GM18498 (cell line): ENCODE measurements around the gene SORCS2.

Experiments
- ATAC-seq: cut with Tn5 transposase; IDR thresholded peaks from one replicate; pipeline ENCODE4 v1.9.1; 2021; ENCODE audit warnings: mild to moderate bottlenecking, moderate library complexity; ENCODE audit not compliant: unreplicated experiment

The SORCS2 gene

DNA sequence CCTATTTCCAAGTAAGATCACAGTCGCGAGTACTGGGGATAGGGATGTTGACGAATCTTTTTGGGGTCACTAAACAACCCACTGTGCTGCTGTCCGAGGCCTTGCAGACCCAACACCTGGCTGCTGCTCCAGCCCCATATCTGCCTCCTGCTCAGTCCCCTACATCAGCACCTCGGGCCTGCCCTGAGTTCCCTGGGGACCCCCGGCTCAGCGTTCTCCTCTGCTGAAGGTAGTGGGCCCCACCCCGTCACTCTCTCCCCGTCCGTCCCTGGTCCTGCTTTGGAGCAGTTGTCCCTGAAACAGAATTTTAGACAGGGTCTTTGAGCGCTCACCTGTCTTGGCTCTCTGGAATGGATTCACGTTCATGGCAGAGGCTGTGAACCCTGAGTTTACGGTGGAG, 444.8 kb downstream of the SORCS2 start:
- no peak for ATAC-seq

GRCh38 chr4:7637971-7638370, 445.6 kb downstream of the SORCS2 start:
- no peak for ATAC-seq

DNA sequence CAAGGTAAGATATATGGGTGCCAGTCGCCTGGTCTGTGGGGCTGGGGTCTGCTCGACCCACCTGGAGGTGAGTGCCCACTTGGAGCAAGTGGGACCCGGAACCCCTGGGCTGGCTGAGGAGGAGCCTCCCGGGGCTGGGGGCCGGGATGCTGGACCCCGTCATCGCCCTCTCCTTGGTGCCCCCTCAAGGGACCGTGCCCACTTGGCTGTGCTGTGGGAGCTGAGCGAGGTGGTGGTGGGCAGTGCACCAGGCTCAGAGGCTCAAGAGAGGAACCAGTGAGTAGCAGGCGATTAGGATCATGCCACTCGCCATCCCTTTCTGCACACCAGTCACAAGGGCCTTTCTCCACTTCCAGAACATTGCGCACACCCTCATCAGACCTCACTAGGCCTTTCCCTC, 446.2 kb downstream of the SORCS2 start:
- ATAC-seq = no peak

DNA sequence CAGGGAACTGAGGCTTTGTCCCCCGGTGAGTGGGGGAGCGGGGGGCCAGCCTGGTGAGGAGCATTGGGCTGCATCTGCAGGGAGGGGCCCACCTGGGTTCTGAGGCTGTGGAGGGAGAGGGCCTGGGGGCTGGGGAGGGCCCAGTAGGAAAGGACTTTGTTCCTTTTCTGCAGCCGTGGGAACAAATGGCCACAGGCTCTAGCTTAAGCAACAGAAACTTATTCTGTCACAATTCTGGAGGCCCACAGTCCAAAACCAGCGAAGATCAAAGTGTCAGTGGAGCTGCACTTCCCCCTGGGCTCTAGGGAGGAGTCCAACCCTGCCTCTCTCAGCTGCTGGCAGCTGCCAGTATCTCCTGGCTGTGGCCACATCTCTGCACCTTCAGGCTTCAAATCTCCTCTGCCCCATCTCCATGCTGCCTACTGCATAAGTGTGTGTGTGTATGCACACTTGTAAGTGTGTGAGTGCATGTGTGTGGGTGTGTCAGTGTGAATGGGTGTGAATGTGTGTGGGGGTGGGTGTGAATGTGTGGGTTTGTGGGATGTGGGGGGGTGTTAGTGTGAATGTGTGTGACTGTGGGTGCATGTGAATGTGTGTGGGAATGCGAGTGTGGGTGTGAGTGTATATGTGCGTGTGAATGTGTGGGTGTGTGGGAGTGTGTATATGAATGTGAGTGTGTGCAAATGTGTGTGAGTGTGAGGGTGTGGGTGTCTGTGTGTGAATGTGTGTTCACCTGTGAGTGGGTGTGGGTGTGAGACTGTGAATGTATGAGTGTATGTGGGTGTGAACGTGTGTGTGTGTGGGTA, 446.8 kb downstream of the SORCS2 start:
- ATAC-seq = no peak

DNA sequence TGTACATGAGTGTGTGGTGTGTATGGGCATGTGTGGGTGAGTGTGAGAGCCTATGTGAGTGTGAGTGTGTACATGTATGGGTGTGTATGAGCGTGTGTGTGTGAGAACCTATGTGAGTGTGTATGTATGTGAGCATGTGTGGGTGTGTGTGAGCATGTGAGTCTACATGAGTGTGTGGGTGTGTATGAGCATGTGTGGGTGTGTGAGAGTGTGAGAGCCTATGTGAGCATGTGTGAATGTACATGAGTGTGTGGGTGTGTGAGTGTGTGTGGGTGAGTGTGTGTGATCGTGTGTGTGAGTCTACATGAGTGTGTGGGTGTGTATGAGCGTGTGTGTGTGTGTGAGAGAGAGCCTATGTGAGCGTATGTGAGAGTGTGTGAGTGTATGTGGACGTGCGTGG, 447.8 kb downstream of the SORCS2 start:
- no peak for ATAC-seq

DNA sequence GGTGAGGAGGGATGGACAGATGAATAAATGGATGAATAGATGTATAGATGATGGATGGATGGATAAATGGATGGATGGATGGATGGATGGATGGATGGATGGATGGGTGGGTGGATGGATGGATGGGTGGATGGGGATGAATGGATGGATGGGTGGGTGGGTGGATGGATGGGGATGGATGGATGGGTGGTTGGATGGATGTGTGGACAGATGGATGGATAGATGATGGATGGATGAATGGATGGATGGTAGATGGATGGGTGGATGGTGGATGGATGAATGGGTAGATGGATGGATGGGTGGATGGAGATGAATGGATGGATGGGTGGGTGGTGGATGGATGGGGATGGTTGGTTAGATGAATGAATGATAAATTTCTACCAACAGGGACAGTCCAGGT, 449.4 kb downstream of the SORCS2 start:
- no peak for ATAC-seq

- ATAC-seq = no peak
These were observed 450.6 kb downstream of the SORCS2 start for GRCh38 chr4:7642741-7643458.

- ATAC-seq = no peak
These were observed 452.8 kb downstream of the SORCS2 start for GRCh38 chr4:7645158-7645557.

- no peak for ATAC-seq
These were observed 453.6 kb downstream of the SORCS2 start for GRCh38 chr4:7645956-7646355.

DNA sequence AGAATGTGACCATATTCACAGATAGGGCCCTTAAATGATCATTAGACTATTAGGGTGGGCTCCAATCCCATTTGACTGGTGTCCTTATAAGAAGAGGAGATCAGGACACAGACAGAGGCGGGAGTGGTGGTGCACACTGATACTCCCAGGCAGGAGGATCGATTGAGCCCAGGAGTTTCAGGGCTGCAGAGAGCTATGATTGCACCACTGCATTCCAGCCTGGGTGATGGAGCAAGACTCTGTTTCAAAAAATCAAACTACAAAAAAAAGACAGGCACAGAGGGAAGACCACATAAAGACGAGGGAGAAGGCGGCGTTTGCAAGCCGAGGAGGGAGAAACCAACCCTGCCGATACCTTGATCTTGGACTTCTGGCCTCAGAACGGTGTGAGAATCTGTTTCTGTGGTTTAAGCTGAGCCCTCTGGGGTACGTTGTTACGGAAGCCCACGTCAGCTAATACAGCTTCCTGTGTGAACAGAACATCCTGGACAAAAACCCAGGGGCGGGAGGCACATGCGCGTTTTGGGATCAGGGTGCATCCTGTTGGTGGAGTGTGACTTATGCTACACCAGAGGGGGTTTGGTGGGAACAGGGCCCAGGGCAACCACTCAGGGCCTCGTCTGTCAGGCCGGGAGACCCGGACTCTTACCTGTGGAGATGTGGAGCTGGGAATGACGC, 454.2 kb downstream of the SORCS2 start:
- no peak for ATAC-seq

DNA sequence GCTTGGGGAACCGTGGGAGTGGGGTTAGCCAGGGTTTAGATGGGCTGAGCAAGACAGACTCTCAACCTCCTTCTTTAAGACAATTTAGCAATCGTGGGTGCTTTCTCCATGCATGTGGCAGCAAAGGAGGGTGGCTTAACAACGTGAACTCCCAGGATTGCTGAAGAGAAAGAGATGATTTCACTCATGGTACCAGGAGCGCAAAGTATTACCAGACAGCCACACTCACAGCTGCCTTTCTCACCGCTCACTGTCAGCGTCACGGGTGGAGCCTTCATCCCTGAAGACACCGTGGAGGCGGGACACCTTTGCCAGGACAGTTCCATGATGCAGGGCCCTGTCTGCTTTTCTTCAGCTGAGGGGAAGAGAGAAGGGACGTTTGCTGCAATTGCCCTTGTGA, 454.8 kb downstream of the SORCS2 start:
- no peak for ATAC-seq

DNA sequence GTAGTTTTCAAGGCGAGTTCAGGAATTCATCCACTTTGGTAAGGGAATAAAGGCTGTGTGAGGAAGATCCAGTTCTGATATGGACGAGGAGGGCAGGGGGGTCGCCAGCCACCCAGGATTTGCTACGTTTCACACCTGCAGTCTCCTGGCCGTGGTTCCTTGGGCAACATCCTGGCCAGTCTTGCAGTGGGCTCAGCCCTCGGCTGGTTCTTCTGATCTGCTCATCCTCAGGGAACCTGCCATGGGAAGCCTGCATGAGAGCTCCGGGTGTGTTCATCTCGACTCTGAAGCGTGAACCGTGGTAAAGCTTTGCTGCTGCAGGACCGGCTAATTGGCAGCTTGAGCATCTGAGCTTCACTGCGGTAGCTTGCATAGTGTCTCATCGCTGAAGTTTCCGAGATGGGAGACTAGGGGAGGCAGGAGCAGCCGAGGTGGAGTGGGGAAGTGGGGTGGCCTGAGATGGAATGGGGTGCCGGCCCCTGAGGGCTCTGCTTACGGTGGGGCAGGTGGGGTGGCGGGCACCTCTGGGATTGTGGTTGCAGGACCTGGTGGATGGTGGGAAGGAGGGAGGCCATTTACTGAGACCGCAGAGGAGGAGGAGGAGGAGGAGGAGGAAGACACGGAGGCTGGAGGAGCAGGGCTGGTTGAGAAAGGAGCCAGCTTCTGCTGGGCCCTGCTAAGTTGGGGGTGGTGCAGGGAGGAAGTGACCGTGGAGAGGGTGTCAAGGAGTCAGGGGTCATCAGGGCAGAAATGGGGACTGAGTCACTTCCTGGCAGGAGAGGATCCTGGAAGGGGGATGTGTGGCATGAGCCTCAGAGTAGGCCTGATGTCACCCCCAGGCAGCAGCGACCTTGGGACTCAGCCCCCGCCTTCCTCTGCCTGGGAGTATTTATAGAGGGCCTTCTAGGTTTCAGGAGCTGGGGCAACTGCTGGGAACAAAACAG, 455.5 kb downstream of the SORCS2 start:
- no peak for ATAC-seq

DNA sequence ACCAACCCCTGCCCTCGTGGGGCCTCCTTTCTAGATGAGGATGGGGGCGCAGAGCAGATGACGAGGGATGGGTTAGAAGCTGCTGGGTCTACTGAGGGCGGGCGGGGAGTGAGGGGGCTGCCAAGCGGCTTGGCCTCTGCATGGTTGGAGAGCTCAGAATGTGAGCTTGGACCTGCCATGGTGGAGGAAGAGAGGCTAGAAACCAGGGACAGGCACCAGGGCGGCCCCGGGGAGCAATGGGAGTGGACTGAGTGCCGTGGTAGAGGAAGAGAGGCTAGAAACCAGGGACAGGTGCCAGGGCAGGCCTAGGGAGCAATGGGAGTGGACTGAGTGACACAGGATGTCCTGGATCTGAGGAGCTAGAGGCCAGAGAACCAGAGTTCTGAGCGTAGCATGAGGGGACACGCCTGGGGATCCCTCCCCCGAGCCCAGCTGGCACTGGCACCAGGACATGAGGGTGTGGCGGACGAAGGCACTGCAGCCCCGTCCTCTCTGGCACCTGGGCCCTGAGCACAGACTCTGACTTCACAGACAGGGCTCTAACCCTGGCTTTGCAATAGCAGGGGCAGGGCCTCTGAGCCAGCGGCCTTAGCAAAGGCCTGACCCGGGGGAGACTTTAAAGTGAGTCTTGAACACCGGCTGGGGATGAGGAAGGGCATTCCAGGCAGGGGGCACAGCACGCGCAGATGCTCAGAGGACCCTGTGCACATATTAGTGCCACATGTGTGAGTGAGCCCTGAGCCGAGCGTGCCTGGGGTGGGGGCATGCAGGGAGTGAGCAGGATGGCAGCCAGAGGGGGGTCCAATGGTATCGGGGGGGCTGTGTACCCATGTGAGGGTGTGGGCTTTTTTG, 456.4 kb downstream of the SORCS2 start:
- no peak for ATAC-seq

- no peak for ATAC-seq
These were observed 457.0 kb downstream of the SORCS2 start for GRCh38 chr4:7649411-7649740.

DNA sequence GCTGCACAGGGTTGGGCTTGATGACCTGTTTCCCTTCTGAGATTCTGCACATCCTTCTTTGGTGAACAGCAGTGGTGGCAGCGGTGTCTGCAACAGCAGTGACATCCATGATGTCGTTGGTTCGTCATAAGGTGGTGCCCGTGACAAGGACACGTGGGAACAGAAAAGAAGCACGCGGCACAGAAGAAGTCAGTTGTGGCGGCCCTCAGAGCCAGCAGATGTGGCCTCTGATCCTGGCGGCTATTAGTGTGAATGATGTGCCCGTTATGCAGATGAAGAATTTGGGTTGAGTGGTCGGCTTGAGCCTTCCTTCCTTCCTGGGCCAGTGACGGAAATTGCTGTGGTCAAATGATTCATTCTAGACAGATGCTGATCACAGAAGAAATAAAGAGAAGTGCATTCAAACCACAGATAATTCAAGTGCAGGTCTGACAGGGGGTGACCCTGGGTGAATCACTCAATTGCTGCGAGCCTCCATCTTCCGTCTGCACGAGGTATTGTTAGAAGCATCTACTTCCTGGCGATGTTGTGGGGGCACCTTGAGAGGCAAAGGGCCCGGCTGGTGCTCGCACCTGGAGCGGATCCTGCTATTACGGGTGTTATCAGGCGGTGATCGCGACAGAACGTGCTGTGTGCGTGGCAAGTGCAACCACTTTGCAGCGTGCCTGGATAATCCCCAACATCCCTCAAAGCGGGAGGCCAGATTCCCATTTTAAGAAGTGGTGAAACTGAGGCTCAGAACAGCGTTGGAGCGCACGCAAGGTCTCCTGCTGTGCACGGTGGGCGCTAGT, 457.6 kb downstream of the SORCS2 start:
- no peak for ATAC-seq

DNA sequence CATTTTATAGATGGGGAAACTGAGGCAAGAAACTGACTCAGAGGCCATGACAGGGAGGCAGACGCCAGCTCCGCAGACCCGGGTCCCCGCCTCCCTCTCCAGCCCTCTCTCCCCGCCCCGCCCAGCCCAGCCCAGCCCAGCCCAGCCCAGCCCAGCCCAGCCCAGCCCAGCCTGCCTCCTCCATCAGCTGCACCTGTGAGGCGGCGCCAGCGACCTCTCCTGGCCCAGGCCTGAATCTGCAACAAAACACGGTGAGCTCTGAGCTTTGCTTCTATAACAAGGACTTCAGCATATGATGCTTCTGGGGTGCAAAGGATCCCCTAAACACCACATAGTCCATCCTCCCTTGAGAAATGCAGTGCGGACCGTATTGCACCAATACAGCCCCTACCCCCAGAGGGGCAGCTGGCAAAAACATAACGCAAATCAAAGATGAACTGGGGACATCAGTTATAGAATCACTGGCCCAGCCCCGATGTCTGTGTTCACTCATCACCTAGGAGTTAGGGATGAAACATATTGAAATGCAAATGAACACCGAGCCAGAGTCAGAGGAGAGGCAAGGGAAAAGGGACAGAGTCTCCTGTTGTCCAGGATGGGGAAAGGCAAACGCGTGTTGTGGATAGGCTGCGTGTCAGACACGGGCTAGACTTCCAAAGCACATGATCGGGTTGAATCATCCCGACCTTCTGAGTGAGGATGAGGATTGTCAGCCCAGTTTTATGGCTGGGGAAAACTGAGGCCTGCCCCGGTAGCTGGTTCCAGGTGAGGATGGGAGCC, 458.5 kb downstream of the SORCS2 start:
- ATAC-seq = no peak

DNA sequence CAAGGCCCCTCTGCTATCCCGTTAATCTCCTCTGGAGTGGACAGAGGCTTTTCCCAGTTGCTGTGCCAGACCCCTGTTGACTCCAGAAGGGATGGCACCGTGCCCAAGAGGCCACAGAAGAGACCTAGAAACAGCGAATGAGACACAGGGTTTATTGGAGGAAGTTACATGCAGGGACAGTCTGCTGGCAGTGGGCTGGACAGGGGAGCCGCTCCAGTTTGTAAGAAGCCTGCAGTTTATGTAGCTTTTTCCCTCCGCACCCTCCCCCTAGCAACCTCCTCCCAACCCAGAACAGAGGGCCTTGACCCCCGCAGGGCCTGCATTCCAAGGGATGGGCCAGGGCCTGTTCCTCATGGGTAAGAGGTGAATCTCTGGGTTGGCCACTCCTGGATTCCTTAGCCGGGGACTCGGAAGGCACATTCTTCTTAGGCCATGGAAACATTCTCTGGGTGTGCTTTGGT, 459.2 kb downstream of the SORCS2 start:
- ATAC-seq = no peak

- ATAC-seq = no peak
These were observed 459.7 kb downstream of the SORCS2 start for GRCh38 chr4:7652006-7652405.
